MCF 10A (cell line): ENCODE measurements around the gene HSF2BP. TPM values are rescaled to one million over a fixed set of nuclear protein-coding genes. Genes with fewer than 3 reads are reported as not detected.

Experiments used
- microRNA-seq: library from miRNA; unstranded; fragments of <30 nt; microRNA quantifications from one replicate; pipeline ENCODE4 v1.2.0, GENCODE V29; 2022
- total RNA-seq: library from RNA; stranded (reverse); gene quantifications from 2 replicates; pipeline ENCODE4 v1.2.3, GENCODE V29; 2022

HSF2BP gene
- total RNA-seq, 1 experiment from 2014 or later = 6.8 TPM

Small RNA genes lying within 50 kb of the gene (microRNA-seq; reads per million reads assigned to microRNA genes)
- gene MIR6070 = not detected

Other genes with a start within 250 kb of the HSF2BP start
- gene SIK1, start 232.4 kb downstream of the HSF2BP start, total RNA-seq = 77.1 and 86.9 TPM in 2 replicates
- gene RRP1B, start 72 bp upstream of the HSF2BP start, total RNA-seq = 35.3 and 39.8 TPM in 2 replicates
- gene PDXK, start 59.6 kb upstream of the HSF2BP start, total RNA-seq = 194 and 210 TPM in 2 replicates
- 60.5 and 75.0 TPM in 2 replicates for gene CSTB, start 116.8 kb upstream of the HSF2BP start, total RNA-seq
- gene RRP1, start 130.1 kb upstream of the HSF2BP start, total RNA-seq = 43.7 and 56.0 TPM in 2 replicates
- gene AGPAT3, start 205.7 kb upstream of the HSF2BP start, total RNA-seq = 58.3 and 70.6 TPM in 2 replicates